SK-N-SH (cell line): ENCODE measurements around the gene PDE6B.

Experiments used
- GABPA ChIP-seq: IDR thresholded peaks from 2 replicates; pipeline ENCODE4 v1.4.0; 2012; ENCODE audit warnings: low read depth, mild to moderate bottlenecking
- TF ChIP-seq, protein P1 (sequence below): fragments of 200-600 bp; sonication (generic); IDR thresholded peaks from 2 replicates; pipeline ENCODE4 v1.6.1; 2017; ENCODE audit warnings: antibody characterized with exemption, mild to moderate bottlenecking, moderate library complexity

DNA sequence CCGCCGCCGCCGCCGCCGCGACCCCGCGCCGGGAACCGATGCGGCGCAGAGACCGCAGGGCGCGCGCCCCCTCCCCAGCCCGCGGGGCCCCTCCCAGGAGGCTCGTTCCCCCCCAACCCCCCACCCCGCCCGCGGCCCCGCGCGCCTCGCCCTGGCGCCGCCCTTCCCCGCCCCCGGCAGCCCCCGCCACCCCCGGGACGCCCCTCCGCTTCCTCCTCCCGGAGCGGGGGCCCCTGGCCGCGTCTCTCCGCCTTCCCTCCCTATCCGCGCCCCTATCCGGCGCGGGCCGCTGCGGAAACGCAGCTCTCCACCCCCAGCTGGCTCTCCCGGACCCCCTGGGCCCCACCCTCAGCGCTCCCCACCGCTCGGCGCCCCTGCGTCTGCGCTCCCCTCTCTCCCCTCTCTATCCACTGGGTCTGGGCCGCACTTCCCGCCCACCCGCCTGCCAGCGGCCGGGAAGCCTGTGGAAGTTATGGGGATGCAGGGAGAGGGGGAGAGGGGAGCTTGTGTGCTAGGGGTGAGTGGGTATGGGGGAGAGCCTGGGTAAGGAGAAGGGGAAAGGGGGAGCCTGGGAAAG lies 49.0 kb upstream of the PDE6B start, which contains the start of gene TMEM271:
- no peak for TF ChIP-seq GABPA
- TF ChIP-seq, protein P1, sequence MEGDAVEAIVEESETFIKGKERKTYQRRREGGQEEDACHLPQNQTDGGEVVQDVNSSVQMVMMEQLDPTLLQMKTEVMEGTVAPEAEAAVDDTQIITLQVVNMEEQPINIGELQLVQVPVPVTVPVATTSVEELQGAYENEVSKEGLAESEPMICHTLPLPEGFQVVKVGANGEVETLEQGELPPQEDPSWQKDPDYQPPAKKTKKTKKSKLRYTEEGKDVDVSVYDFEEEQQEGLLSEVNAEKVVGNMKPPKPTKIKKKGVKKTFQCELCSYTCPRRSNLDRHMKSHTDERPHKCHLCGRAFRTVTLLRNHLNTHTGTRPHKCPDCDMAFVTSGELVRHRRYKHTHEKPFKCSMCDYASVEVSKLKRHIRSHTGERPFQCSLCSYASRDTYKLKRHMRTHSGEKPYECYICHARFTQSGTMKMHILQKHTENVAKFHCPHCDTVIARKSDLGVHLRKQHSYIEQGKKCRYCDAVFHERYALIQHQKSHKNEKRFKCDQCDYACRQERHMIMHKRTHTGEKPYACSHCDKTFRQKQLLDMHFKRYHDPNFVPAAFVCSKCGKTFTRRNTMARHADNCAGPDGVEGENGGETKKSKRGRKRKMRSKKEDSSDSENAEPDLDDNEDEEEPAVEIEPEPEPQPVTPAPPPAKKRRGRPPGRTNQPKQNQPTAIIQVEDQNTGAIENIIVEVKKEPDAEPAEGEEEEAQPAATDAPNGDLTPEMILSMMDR = no peak
